CD4-positive, alpha-beta T cell treated with Interleukin-15 for 1 hour (primary cell): ENCODE results near the gene TERT.
"Not testable (repeated sequence)": the region's sequence is repeated elsewhere in the genome, so short reads cannot be mapped to it uniquely, and the experiment has no call there.

ENCODE experiments used
- DNase-seq: peaks from one replicate; pipeline ENCODE4 v3.0.0-alpha.2; 2020

Gene TERT

GRCh38 chr5:1294835-1295649 lies at the start of gene TERT:
Gene TERT (minus strand): TSS chr5:1295068. CDS start chr5:1294989, 79 bp downstream.
- peak; percentile 73 for DNase-seq

GRCh38 chr5:1343931-1344901 lies 49.3 kb upstream of the TERT start:
- no peak for DNase-seq

- DNase-seq, result no peak
Observed at GRCh38 chr5:1343315-1343751, 48.5 kb upstream of the TERT start.

GRCh38 chr5:1342711-1343110 lies 47.8 kb upstream of the TERT start:
- not testable (repeated sequence) for DNase-seq

- DNase-seq, result no peak
Observed at GRCh38 chr5:1342268-1342667, 47.4 kb upstream of the TERT start.

- no peak for DNase-seq
Observed at GRCh38 chr5:1341863-1342262, 47.0 kb upstream of the TERT start.

- not testable (repeated sequence) for DNase-seq
Observed at GRCh38 chr5:1339818-1340210, 44.9 kb upstream of the TERT start.

GRCh38 chr5:1339139-1339817 lies 44.4 kb upstream of the TERT start:
- DNase-seq, result not testable (repeated sequence)

GRCh38 chr5:1338506-1339070 lies 43.7 kb upstream of the TERT start:
- DNase-seq, result no peak

GRCh38 chr5:1338196-1338490 lies 43.3 kb upstream of the TERT start:
- DNase-seq, result no peak

- DNase-seq, result no peak
Observed at GRCh38 chr5:1337489-1338195, 42.8 kb upstream of the TERT start.

- no peak for DNase-seq
Observed at GRCh38 chr5:1336749-1337488, 42.1 kb upstream of the TERT start.

GRCh38 chr5:1336106-1336561 lies 41.3 kb upstream of the TERT start:
- no peak for DNase-seq

- no peak for DNase-seq
Observed at GRCh38 chr5:1335540-1336095, 40.8 kb upstream of the TERT start.

GRCh38 chr5:1334831-1335539 lies 40.1 kb upstream of the TERT start:
- DNase-seq, result no peak

- no peak for DNase-seq
Observed at GRCh38 chr5:1333986-1334385, 39.1 kb upstream of the TERT start.

- not testable (repeated sequence) for DNase-seq
Observed at GRCh38 chr5:1333286-1333685, 38.4 kb upstream of the TERT start.

- no peak for DNase-seq
Observed at GRCh38 chr5:1332461-1333001, 37.7 kb upstream of the TERT start.

- DNase-seq, result no peak
Observed at GRCh38 chr5:1331861-1332405, 37.1 kb upstream of the TERT start.
